Activated B cell treated with CpG ODN at 0.5 μM for 24 hours (primary cell): Measurements from ENCODE around the gene PDXK. TPM values are rescaled to one million over a fixed set of nuclear protein-coding genes. Genes with fewer than 3 reads are reported as not detected.

ENCODE experiments used
- ATAC-seq: fragments of 200-7000 bp; cut with Tn5 transposase; one replicate; pipeline ENCODE4 v1.10.0; 2021; ENCODE audit warnings: low read depth, mild to moderate bottlenecking, moderate library complexity
- CTCF ChIA-PET: fragments of 350-600 bp; sonication (Branson Sonifier 250); formaldehyde crosslinking; loops from one replicate; lab custom pipeline; 2021; ENCODE audit warnings: antibody characterized with exemption; lab: Charles Lee
- POLR2A ChIA-PET: fragments of 350-600 bp; sonication (Branson Sonifier 250); formaldehyde crosslinking; loops from one replicate; lab custom pipeline; 2021; ENCODE audit warnings: antibody characterized with exemption; lab: Charles Lee
- DNase-seq: peaks from one replicate; pipeline ENCODE4 v3.0.0; 2022
- H3K27ac Mint-ChIP-seq: one replicate; pipeline ENCODE4 v1.8.0; 2020; ENCODE audit warnings: mixed read lengths
- H3K27me3 Mint-ChIP-seq: one replicate; pipeline ENCODE4 v1.8.0; 2021; ENCODE audit warnings: mixed read lengths
- H3K36me3 Mint-ChIP-seq: one replicate; pipeline ENCODE4 v1.8.0; 2021; ENCODE audit warnings: low read depth, mixed read lengths
- H3K4me1 Mint-ChIP-seq: one replicate; pipeline ENCODE4 v1.8.0; 2021; ENCODE audit warnings: mixed read lengths
- H3K4me3 Mint-ChIP-seq: one replicate; pipeline ENCODE4 v1.8.0; 2020; ENCODE audit warnings: mild to moderate bottlenecking, mixed read lengths
- H3K9me3 Mint-ChIP-seq: one replicate; pipeline ENCODE4 v1.8.0; 2020; ENCODE audit warnings: mixed read lengths
- CTCF ChIP-seq: fragments of 200-600 bp; IDR thresholded peaks from one replicate; pipeline ENCODE4 v1.8.0; 2022; ENCODE audit warnings: antibody characterized with exemption, mild to moderate bottlenecking
- intact Hi-C: fragments of 100-400 bp; cut with micrococcal nuclease; formaldehyde crosslinking; loops from one replicate; pipeline ENCODE4 v1.15.1; 2024
- total RNA-seq: library from RNA; stranded (reverse); gene quantifications from 2 replicates; pipeline ENCODE4 v1.2.3, GENCODE V29; 2022

PDXK gene
- total RNA-seq, 1 donor from 2014 or later: 54.2 TPM

- POLR2A ChIA-PET: interaction anchor here (0.8 to 2.5 kb wide), 3 partner anchors 10 to 71 kb away, joined by 3 to 14 read pairs (median 3); partner anchors contain the start of gene RRP1
- H3K36me3 Mint-ChIP-seq: peaks cover 2% of the 10 kb centered on the region
- intact Hi-C loops: loop anchor here (10.0 kb wide), 2 partner anchors 743 to 1217 kb away; partner anchors contain the start of gene PKNOX1
- H3K27ac Mint-ChIP-seq: peak overlapping the region; percentile 71
- peak overlapping the region; percentile 80 for H3K4me3 Mint-ChIP-seq
- no peaks in the 10 kb centered on the region for H3K9me3 Mint-ChIP-seq
- DNase-seq: no peak
- H3K4me1 Mint-ChIP-seq: peaks cover 52% of the 10 kb centered on the region
- CTCF ChIA-PET: interaction anchor here (2.1 kb wide), 1 partner anchor 10 kb away, joined by 7 read pairs; no protein-coding TSS in a partner anchor
- no peak for TF ChIP-seq CTCF
- ATAC-seq: no peak
- H3K27me3 Mint-ChIP-seq: peaks cover 2% of the 10 kb centered on the region
Observed at GRCh38 chr21:43717967-43718871, 710 bp upstream of the PDXK start.

GRCh38 chr21:43719748-43720538 is 1.0 kb downstream of the PDXK start:
- DNase-seq (peak; percentile 41), ATAC-seq (no peak)
- intact Hi-C loops: loop anchor here (1.0 to 10.0 kb wide), 6 partner anchors 8 to 1215 kb away; partner anchors contain the start of genes HSF2BP, PKNOX1, RRP1 and RRP1B
- H3K36me3 Mint-ChIP-seq: peaks cover 6% of the 10 kb centered on the region
- no peak for TF ChIP-seq CTCF
- peak overlapping the region; percentile 81 for H3K4me3 Mint-ChIP-seq
- ChIA-PET CTCF (interaction anchor here (2.1 kb wide), 1 partner anchor 8 kb away, joined by 7 read pairs; no protein-coding TSS in a partner anchor), POLR2A (interaction anchor here (1.3 to 2.2 kb wide), 2 partner anchors 9 to 32 kb away, joined by 5 to 21 read pairs; no protein-coding TSS in a partner anchor)
- peak overlapping the region; percentile 24 for H3K27ac Mint-ChIP-seq
- H3K27me3 Mint-ChIP-seq: no peaks in the 10 kb centered on the region
- H3K4me1 Mint-ChIP-seq: peaks cover 65% of the 10 kb centered on the region
- no peaks in the 10 kb centered on the region for H3K9me3 Mint-ChIP-seq

GRCh38 chr21:43720539-43721166 is 1.7 kb downstream of the PDXK start:
- no peaks in the 10 kb centered on the region for H3K9me3 Mint-ChIP-seq
- no peak for DNase-seq
- H3K27me3 Mint-ChIP-seq: no peaks in the 10 kb centered on the region
- no peak overlapping the region for H3K27ac Mint-ChIP-seq
- ATAC-seq: no peak
- peaks cover 68% of the 10 kb centered on the region for H3K4me1 Mint-ChIP-seq
- ChIA-PET CTCF (interaction anchor here (2.1 kb wide), 1 partner anchor 8 kb away, joined by 7 read pairs; no protein-coding TSS in a partner anchor), POLR2A (interaction anchor here (0.6 to 2.2 kb wide), 3 partner anchors 8 to 84 kb away, joined by 5 to 21 read pairs (median 7); no protein-coding TSS in a partner anchor)
- peaks cover 6% of the 10 kb centered on the region for H3K36me3 Mint-ChIP-seq
- H3K4me3 Mint-ChIP-seq: peak overlapping the region; percentile 81
- no peak for TF ChIP-seq CTCF
- intact Hi-C loops: no loop called here

GRCh38 chr21:43721206-43721605 is 2.3 kb downstream of the PDXK start:
- H3K27ac Mint-ChIP-seq: no peak overlapping the region
- H3K4me1 Mint-ChIP-seq: peaks cover 67% of the 10 kb centered on the region
- CTCF ChIA-PET: no interaction called here
- H3K36me3 Mint-ChIP-seq: peaks cover 6% of the 10 kb centered on the region
- H3K4me3 Mint-ChIP-seq: peak overlapping the region; percentile 81
- POLR2A ChIA-PET: interaction anchor here (0.5 to 0.6 kb wide), 2 partner anchors 84 to 830 kb away, joined by 4 to 7 read pairs; no protein-coding TSS in a partner anchor
- no peaks in the 10 kb centered on the region for H3K9me3 Mint-ChIP-seq
- TF ChIP-seq CTCF: no peak
- ATAC-seq (no peak), DNase-seq (no peak)
- no peaks in the 10 kb centered on the region for H3K27me3 Mint-ChIP-seq
- intact Hi-C loops: no loop called here
